ENCODE measurements around the gene ZNF385C. TPM values are rescaled to one million over a fixed set of nuclear protein-coding genes. Genes with fewer than 3 reads are reported as not detected.

The ZNF385C gene
- total and polyA plus RNA-seq, 12 donors = 0.07 to 0.16 (median 0.11) TPM; not detected in 6

GRCh38 chr17:42131981-42132432 lies 33.7 kb upstream of the ZNF385C start:
- Histone ChIP-seq H3K27me3 (no peaks in the 10 kb centered on the region), H3K36me3 (replicated peaks in 1 of 2) (peaks cover 0 to 33% of the 10 kb centered on the region in 2 donors), H3K4me3 (no peak overlapping the region), H3K9me3 (replicated peaks in 1 of 3) (no peaks in the 10 kb centered on the region), H3K4me1 (replicated peaks in 1 of 2) (peaks cover 63 to 82% of the 10 kb centered on the region in 2 donors), H3K27ac (peak overlapping the region in 3 of 5 donors; percentile 55 to 93 (median 82))
- TF ChIP-seq POLR2A (IDR thresholded peaks at IDR 0.05) (no peak), CTCF (IDR thresholded peaks at IDR 0.05) (no peak)
- intact Hi-C loops (cut with DNase I) = no loop called here
- no peak for DNase-seq
- 43 to 46% (median 45%) methylated on average over 3 to 4 of the region's 4 CpGs for WGBS, 4 donors

GRCh38 chr17:42131232-42131631 lies 33.0 kb upstream of the ZNF385C start:
- Histone ChIP-seq H3K9me3 (replicated peaks in 1 of 3) (no peaks in the 10 kb centered on the region), H3K4me1 (replicated peaks in 1 of 2) (peaks cover 56 to 75% of the 10 kb centered on the region in 2 donors), H3K27ac (peak overlapping the region in 3 of 5 donors; percentile 68 to 93 (median 82)), H3K36me3 (replicated peaks in 1 of 2) (peaks cover 0 to 41% of the 10 kb centered on the region in 2 donors), H3K4me3 (no peak overlapping the region), H3K27me3 (no peaks in the 10 kb centered on the region)
- no peak for TF ChIP-seq POLR2A (IDR thresholded peaks at IDR 0.05)
- TF ChIP-seq CTCF (IDR thresholded peaks at IDR 0.05) = no peak
- no peak for DNase-seq
- WGBS, 4 donors = 90 to 97% (median 96%) methylated on average over 4 of the region's 4 CpGs
- intact Hi-C loops (cut with DNase I) = no loop called here

GRCh38 chr17:42130310-42130936 lies 32.1 kb upstream of the ZNF385C start:
- peak overlapping the region in 4 of 5 donors; percentile 63 to 93 (median 75) for H3K27ac ChIP-seq
- H3K9me3 ChIP-seq (replicated peaks in 1 of 3) = no peaks in the 10 kb centered on the region
- intact Hi-C loops (cut with DNase I) = no loop called here
- DNase-seq = no peak
- H3K4me3 ChIP-seq = no peak overlapping the region
- TF ChIP-seq POLR2A (IDR thresholded peaks at IDR 0.05) (no peak), CTCF (IDR thresholded peaks at IDR 0.05) (no peak)
- H3K27me3 ChIP-seq = no peaks in the 10 kb centered on the region
- peaks cover 0 to 49% of the 10 kb centered on the region in 2 donors for H3K36me3 ChIP-seq (replicated peaks in 1 of 2)
- peaks cover 49 to 67% of the 10 kb centered on the region in 2 donors for H3K4me1 ChIP-seq (replicated peaks in 1 of 2)
- WGBS, 4 donors = 84 to 89% (median 88%) methylated on average over 9 to 16 of the region's 16 CpGs

- no peaks in the 10 kb centered on the region for H3K9me3 ChIP-seq (replicated peaks in 1 of 3)
- peaks cover 43 to 55% of the 10 kb centered on the region in 2 donors for H3K4me1 ChIP-seq (replicated peaks in 1 of 2)
- 46 to 51% (median 50%) methylated on average over 5 to 8 of the region's 8 CpGs for WGBS, 4 donors
- H3K4me3 ChIP-seq = no peak overlapping the region
- intact Hi-C loops (cut with DNase I) = loop anchor here in 1 of 2 donors (5.0 kb wide), 1 partner anchor 53 kb away; the partner anchor contains the start of gene KCNH4
- peak overlapping the region; percentile 63 to 93 (median 68) for H3K27ac ChIP-seq
- H3K27me3 ChIP-seq = no peaks in the 10 kb centered on the region
- H3K36me3 ChIP-seq (replicated peaks in 1 of 2) = peaks cover 0 to 53% of the 10 kb centered on the region in 2 donors
- DNase-seq = peak in 6 of 7 donors; percentile 60 to 82 (median 71)
- TF ChIP-seq CTCF (IDR thresholded peaks at IDR 0.05) (peak in 2 of 6 experiments; percentile 6 to 26), POLR2A (IDR thresholded peaks at IDR 0.05) (no peak)
Measured at GRCh38 chr17:42129109-42129837, 31.0 kb upstream of the ZNF385C start.
